CD8-positive, alpha-beta memory T cell (primary cell): ENCODE measurements around the gene ACTR1A. TPM values are rescaled to one million over a fixed set of nuclear protein-coding genes. Genes with fewer than 3 reads are reported as not detected.
"Not testable (repeated sequence)": the region's sequence is repeated elsewhere in the genome, so short reads cannot be mapped to it uniquely, and the experiment has no call there.

ENCODE experiments used
- CTCF ChIA-PET: fragments of 350-600 bp; sonication (Branson Sonifier 250); formaldehyde crosslinking; loops from one replicate; lab custom pipeline; 2021; ENCODE audit warnings: antibody characterized with exemption; lab: Charles Lee
- POLR2A ChIA-PET: fragments of 350-600 bp; sonication (Branson Sonifier 250); formaldehyde crosslinking; loops from one replicate; lab custom pipeline; 2021; ENCODE audit warnings: antibody characterized with exemption; lab: Charles Lee
- DNase-seq, 5 donors: peaks; one replicate each; pipeline versions ENCODE4 v3.0.0 to v3.0.0-alpha.2; 2020 to 2022; ENCODE audit warnings: mixed read lengths in 1 of 5
- H3K27ac ChIP-seq: one replicate; pipeline ENCODE4 v1.7.0; 2013; ENCODE audit warnings: low read depth, mild to moderate bottlenecking, low read length, moderate library complexity
- H3K27me3 ChIP-seq: 2 replicates; pipeline ENCODE4 v1.7.0; 2013; ENCODE audit warnings: low read length, mild to moderate bottlenecking; ENCODE audit not compliant: insufficient read depth, poor library complexity, severe bottlenecking
- H3K36me3 ChIP-seq: 2 replicates; pipeline ENCODE4 v1.7.0; 2013; ENCODE audit warnings: mild to moderate bottlenecking, low read length, moderate library complexity; ENCODE audit not compliant: insufficient read depth
- H3K4me1 ChIP-seq: 2 replicates; pipeline ENCODE4 v1.7.0; 2013; ENCODE audit warnings: mild to moderate bottlenecking, low read length, moderate library complexity; ENCODE audit not compliant: insufficient read depth
- H3K4me3 ChIP-seq: 2 replicates; pipeline ENCODE4 v1.7.0; 2013; ENCODE audit warnings: mild to moderate bottlenecking, low read length
- H3K9me3 ChIP-seq: 2 replicates; pipeline ENCODE4 v1.7.0; 2013; ENCODE audit warnings: mild to moderate bottlenecking, low read length
- H3K27ac Mint-ChIP-seq, 8 donors: one replicate each; pipeline ENCODE4 v1.8.0; 2020 to 2021; ENCODE audit warnings: mixed read lengths in 8 of 8, mild to moderate bottlenecking in 6 of 8, inconsistent platforms in 3 of 8, moderate library complexity in 3 of 8
- H3K27me3 Mint-ChIP-seq, 2 donors: one replicate each; pipeline ENCODE4 v1.8.0; 2020 to 2021; ENCODE audit warnings: mixed read lengths in 2 of 2, mild to moderate bottlenecking in 1 of 2, moderate library complexity in 1 of 2
- H3K36me3 Mint-ChIP-seq, 3 donors: one replicate each; pipeline ENCODE4 v1.8.0; 2020 to 2021; ENCODE audit warnings: mixed read lengths in 3 of 3, inconsistent platforms in 1 of 3, mild to moderate bottlenecking in 1 of 3
- H3K4me1 Mint-ChIP-seq, 3 donors: one replicate each; pipeline ENCODE4 v1.8.0; 2020 to 2021; ENCODE audit warnings: mixed read lengths in 3 of 3, inconsistent platforms in 1 of 3, mild to moderate bottlenecking in 1 of 3
- H3K4me3 Mint-ChIP-seq, 7 donors: one replicate each; pipeline ENCODE4 v1.8.0; 2020 to 2021; ENCODE audit warnings: mixed read lengths in 7 of 7, mild to moderate bottlenecking in 6 of 7, moderate library complexity in 4 of 7, inconsistent platforms in 2 of 7
- H3K9me3 Mint-ChIP-seq, 5 donors: one replicate each; pipeline ENCODE4 v1.8.0; 2020 to 2022; ENCODE audit warnings: mixed read lengths in 5 of 5, mild to moderate bottlenecking in 3 of 5, moderate library complexity in 2 of 5, inconsistent platforms in 1 of 5
- polyA plus RNA-seq: library from polyadenylated mRNA; unstranded; fragments of 300-500 nt; fragmentation: Illumina TruSeq; gene quantifications from one replicate; pipeline ENCODE4 v1.2.3, GENCODE V29; 2021
- total RNA-seq, 2 experiments: library from RNA; stranded (reverse); gene quantifications; one replicate each; pipeline ENCODE4 v1.2.3, GENCODE V29; 2021

Gene ACTR1A
- total and polyA plus RNA-seq, 3 experiments from 2014 or later = 76.4 to 80.4 (median 79.6) TPM

GRCh38 chr10:102457591-102458150 lies 44.8 kb downstream of the ACTR1A start:
- no peaks in the 10 kb centered on the region for H3K9me3 Mint-ChIP-seq
- H3K27me3 Mint-ChIP-seq = peaks cover 0 to 4% of the 10 kb centered on the region in 2 donors
- Histone ChIP-seq H3K4me1 (peaks cover 15% of the 10 kb centered on the region), H3K36me3 (peaks cover 7% of the 10 kb centered on the region), H3K9me3 (no peaks in the 10 kb centered on the region), H3K4me3 (no peak overlapping the region), H3K27ac (no peak overlapping the region), H3K27me3 (no peaks in the 10 kb centered on the region)
- peaks cover 22 to 29% (median 28%) of the 10 kb centered on the region in 3 donors for H3K4me1 Mint-ChIP-seq
- peak overlapping the region in 6 of 8 donors; percentile 15 to 86 (median 32) for H3K27ac Mint-ChIP-seq
- H3K36me3 Mint-ChIP-seq = peaks cover 0 to 19% (median 0%) of the 10 kb centered on the region in 3 donors
- DNase-seq = no peak
- peak overlapping the region in 1 of 7 donors; percentile 47 for H3K4me3 Mint-ChIP-seq
- POLR2A ChIA-PET = no interaction called here
- CTCF ChIA-PET = interaction anchor here (0.9 to 1.3 kb wide), 3 partner anchors 21 to 126 kb away, joined by 3 read pairs; no protein-coding TSS in a partner anchor

- Mint-ChIP-seq H3K4me3 (no peak overlapping the region), H3K36me3 (peaks cover 0 to 27% (median 0%) of the 10 kb centered on the region in 3 donors), H3K9me3 (no peaks in the 10 kb centered on the region), H3K27me3 (peaks cover 0 to 2% of the 10 kb centered on the region in 2 donors), H3K4me1 (peaks cover 15 to 24% (median 23%) of the 10 kb centered on the region in 3 donors), H3K27ac (peak overlapping the region in 2 of 8 donors; percentile 51 to 72)
- POLR2A ChIA-PET = no interaction called here
- CTCF ChIA-PET = no interaction called here
- no peak for DNase-seq
- Histone ChIP-seq H3K27ac (peak overlapping the region; percentile 38), H3K27me3 (no peaks in the 10 kb centered on the region), H3K4me3 (no peak overlapping the region), H3K4me1 (peaks cover 15% of the 10 kb centered on the region), H3K36me3 (peaks cover 9% of the 10 kb centered on the region), H3K9me3 (no peaks in the 10 kb centered on the region)
These were observed 46.5 kb downstream of the ACTR1A start for GRCh38 chr10:102455893-102456471.

DNA sequence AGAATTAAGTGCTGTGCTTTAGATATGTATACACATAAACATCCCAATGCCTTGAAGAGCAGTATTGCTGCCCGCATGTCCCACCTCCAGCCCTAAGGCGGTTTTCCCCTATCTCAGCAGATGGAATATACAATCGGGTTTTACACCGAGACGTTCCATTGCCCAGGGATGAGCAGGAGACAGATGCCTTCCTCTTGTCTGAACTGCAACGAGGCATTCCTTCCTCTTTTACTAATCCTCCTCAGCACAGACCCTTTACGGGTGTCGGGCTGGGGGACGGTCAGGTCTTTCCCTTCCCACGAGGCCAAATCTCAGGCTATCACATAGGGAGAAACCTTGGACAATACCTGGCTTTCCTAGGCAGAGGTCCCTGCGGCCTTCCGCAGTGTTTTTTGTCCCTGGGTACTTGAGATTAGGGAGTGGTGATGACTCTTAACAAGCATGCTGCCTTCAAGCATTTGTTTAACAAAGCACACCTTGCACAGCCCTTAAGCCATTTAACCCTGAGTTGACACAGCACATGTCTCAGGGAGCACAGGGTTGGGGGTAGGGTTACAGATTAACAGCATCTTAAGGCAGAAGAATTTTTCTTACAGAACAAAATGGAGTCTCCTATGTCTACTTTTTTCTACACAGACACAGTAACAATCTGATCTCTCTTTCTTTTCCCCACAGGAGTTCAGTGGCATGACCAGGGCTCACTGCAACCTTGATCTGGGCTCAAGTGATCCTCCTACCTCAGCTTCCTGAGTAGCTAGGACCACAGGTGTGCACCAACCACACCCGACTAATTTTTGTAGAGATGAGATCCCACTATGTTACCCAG lies 47.6 kb downstream of the ACTR1A start:
- peak overlapping the region in 1 of 7 donors; percentile 60 for H3K4me3 Mint-ChIP-seq
- peak overlapping the region in 5 of 8 donors; percentile 22 to 71 (median 39) for H3K27ac Mint-ChIP-seq
- H3K9me3 Mint-ChIP-seq, H3K27me3 Mint-ChIP-seq, H3K27ac ChIP-seq, POLR2A ChIA-PET, H3K4me3 ChIP-seq, DNase-seq, H3K27me3 ChIP-seq, H3K4me1 ChIP-seq, CTCF ChIA-PET, H3K9me3 ChIP-seq, H3K36me3 ChIP-seq: not testable (repeated sequence)
- H3K36me3 Mint-ChIP-seq = peaks cover 0 to 30% (median 0%) of the 10 kb centered on the region in 3 donors
- H3K4me1 Mint-ChIP-seq = peaks cover 14 to 19% (median 16%) of the 10 kb centered on the region in 3 donors

- Histone ChIP-seq H3K27me3 (no peaks in the 10 kb centered on the region), H3K4me1 (peaks cover 16% of the 10 kb centered on the region), H3K9me3 (no peaks in the 10 kb centered on the region), H3K27ac (peak overlapping the region; percentile 1), H3K4me3 (no peak overlapping the region), H3K36me3 (peaks cover 9% of the 10 kb centered on the region)
- H3K27ac Mint-ChIP-seq = peak overlapping the region in 4 of 8 donors; percentile 36 to 92 (median 64)
- CTCF ChIA-PET = interaction anchor here (1.5 to 2.7 kb wide), 3 partner anchors 26 to 55 kb away, joined by 4 to 15 read pairs (median 4); partner anchors contain the start of gene FBXL15
- POLR2A ChIA-PET = interaction anchor here (0.6 to 0.7 kb wide), 3 partner anchors 11 to 315 kb away, joined by 3 to 6 read pairs (median 6); no protein-coding TSS in a partner anchor
- peaks cover 21 to 28% (median 24%) of the 10 kb centered on the region in 3 donors for H3K4me1 Mint-ChIP-seq
- H3K4me3 Mint-ChIP-seq = peak overlapping the region in 1 of 7 donors; percentile 23
- H3K36me3 Mint-ChIP-seq = peaks cover 0 to 32% (median 0%) of the 10 kb centered on the region in 3 donors
- no peak for DNase-seq
- H3K9me3 Mint-ChIP-seq = no peaks in the 10 kb centered on the region
- H3K27me3 Mint-ChIP-seq = no peaks in the 10 kb centered on the region
These were observed 49.0 kb downstream of the ACTR1A start for GRCh38 chr10:102453502-102453901.

DNA sequence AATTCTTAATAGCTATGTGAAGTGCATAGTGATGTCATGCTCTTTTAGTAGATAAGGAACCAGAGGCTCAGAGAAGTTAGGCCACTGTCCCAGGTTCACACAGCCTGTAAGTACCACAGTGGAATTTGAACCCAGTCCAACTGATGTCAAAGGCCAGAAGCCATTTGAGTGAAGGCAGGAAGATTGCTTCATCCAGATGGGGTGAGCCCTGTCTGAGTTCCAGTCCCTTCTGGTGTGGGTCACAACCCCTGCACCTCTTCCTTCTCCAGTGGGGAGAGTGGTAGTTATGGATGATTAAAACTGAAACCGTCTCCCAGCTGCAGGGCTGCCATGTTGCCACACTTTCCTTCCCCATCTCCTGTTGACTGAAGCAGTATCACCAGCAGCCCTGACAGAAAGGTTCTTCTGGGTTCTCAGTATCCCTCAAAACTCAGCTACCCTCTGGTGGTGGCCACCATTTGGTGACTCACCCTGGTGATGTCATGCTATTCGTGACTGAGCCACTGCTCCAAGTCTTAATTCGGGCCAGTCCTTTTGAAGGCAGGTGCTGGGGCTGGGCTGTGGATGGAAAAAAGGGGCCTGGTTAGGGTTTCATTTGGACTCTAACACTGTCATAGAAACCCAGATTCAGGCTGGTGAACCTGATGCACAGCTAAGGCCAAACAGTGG lies 49.7 kb downstream of the ACTR1A start:
- H3K27ac Mint-ChIP-seq = peak overlapping the region; percentile 8 to 92 (median 75)

DNA sequence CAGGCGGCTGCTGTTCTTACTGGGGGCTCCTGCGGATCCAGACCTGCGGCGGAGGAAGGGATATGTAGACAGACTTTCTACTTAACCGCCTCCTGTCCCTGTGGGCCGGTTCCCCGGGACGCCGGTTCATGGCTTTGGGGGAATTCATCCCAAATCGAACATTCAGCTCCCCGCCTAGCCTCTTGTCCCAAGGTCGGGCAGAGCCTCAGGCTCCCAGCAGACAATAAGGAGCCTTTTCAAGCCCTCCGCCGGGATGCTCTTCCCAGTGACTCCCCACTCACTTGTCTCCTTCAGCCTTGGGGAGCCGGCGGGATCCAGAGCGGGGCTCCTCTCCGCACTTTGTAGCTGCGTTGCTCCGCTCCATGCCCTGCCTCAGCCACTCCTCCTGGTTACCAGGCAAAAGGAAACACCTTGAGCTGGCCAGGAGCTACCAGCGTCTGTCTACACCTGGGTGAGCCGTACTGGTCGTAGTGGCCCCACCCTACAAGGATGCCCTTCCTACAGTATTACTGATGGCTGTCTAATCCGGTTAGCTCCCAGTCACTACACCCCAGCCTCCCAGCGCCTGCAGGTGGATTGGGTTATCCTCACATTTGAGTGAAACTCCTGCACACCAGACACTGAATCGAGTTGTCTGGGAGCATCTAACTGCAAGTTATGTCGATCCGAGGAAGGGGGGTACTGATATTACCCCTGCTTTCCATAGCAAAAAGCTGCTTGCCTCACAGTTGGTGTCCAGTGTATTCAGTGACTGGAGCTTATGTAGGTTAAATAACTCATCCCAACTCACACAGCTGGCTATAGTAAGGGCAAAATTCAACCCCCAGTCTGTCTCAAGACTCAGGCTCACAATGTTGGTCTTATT lies 51.2 kb downstream of the ACTR1A start, which contains the start of gene C10orf95:
Gene C10orf95, minus strand, starts transcription at position 439 of the 865 bp plus-strand sequence. CDS start 450 bp downstream, outside the sequence.
- Mint-ChIP-seq H3K4me1 (peaks cover 21 to 28% (median 24%) of the 10 kb centered on the region in 3 donors), H3K9me3 (no peaks in the 10 kb centered on the region), H3K27me3 (no peaks in the 10 kb centered on the region), H3K36me3 (peaks cover 0 to 30% (median 0%) of the 10 kb centered on the region in 3 donors), H3K27ac (peak within 1 kb of the TSS; percentile 34 to 99 (median 84)), H3K4me3 (peak within 1 kb of the TSS; percentile 82 to 97 (median 93))
- H3K4me3 ChIP-seq = peak within 1 kb of the TSS; percentile 91
- ChIA-PET CTCF (interaction anchor here (1.1 to 4.2 kb wide), 14 partner anchors 10 to 99 kb away, joined by 3 to 35 read pairs (median 4); partner anchors contain the start of genes FBXL15 and NFKB2), POLR2A (interaction anchor here (0.7 to 4.6 kb wide), 12 partner anchors 10 to 300 kb away, joined by 3 to 54 read pairs (median 6); partner anchors contain the start of genes CUEDC2, FBXL15, NFKB2 and NOLC1)
- no peaks in the 10 kb centered on the region for H3K9me3 ChIP-seq
- H3K27ac ChIP-seq = peak within 1 kb of the TSS; percentile 87
- no peak for DNase-seq
- no peaks in the 10 kb centered on the region for H3K27me3 ChIP-seq
- H3K4me1 ChIP-seq = peaks cover 16% of the 10 kb centered on the region
- H3K36me3 ChIP-seq = peaks cover 6% of the 10 kb centered on the region

More for the DNA sequence above, 49.7 kb downstream of the ACTR1A start:
- Mint-ChIP-seq H3K27me3 (no peaks in the 10 kb centered on the region), H3K9me3 (no peaks in the 10 kb centered on the region), H3K36me3 (peaks cover 0 to 32% (median 0%) of the 10 kb centered on the region in 3 donors), H3K4me3 (peak overlapping the region; percentile 45 to 93 (median 81)), H3K4me1 (peaks cover 21 to 28% (median 24%) of the 10 kb centered on the region in 3 donors)
- ChIA-PET CTCF (interaction anchor here (1.5 to 3.6 kb wide), 4 partner anchors 8 to 54 kb away, joined by 4 to 23 read pairs (median 10); partner anchors contain the start of gene FBXL15), POLR2A (interaction anchor here (0.6 to 4.6 kb wide), 4 partner anchors 9 to 316 kb away, joined by 3 to 54 read pairs (median 24); partner anchors contain the start of gene CUEDC2)
- no peaks in the 10 kb centered on the region for H3K9me3 ChIP-seq
- peak overlapping the region; percentile 1 for H3K27ac ChIP-seq
- no peak overlapping the region for H3K4me3 ChIP-seq
- peak in 1 of 5 donors; percentile 63 for DNase-seq
- H3K36me3 ChIP-seq = peaks cover 9% of the 10 kb centered on the region
- H3K4me1 ChIP-seq = peaks cover 16% of the 10 kb centered on the region
- H3K27me3 ChIP-seq = no peaks in the 10 kb centered on the region
